Erythroblast (primary cell): Measurements from ENCODE around the gene PLEKHM3.

Experiments
- DNase-seq, 2 experiments: peaks; one replicate each; lab custom pipeline; 2025; lab: John Stamatoyannopoulos, UW
- GATA1 ChIP-seq: IDR thresholded peaks from 2 replicates; pipeline ENCODE4 v1.6.1; 2011; ENCODE audit warnings: low read depth, mild to moderate bottlenecking, control low read depth, low read length, moderate library complexity
- POLR2A ChIP-seq: IDR thresholded peaks from 2 replicates; pipeline ENCODE4 v1.6.1; 2011; ENCODE audit warnings: mild to moderate bottlenecking, low read length

Gene PLEKHM3

DNA sequence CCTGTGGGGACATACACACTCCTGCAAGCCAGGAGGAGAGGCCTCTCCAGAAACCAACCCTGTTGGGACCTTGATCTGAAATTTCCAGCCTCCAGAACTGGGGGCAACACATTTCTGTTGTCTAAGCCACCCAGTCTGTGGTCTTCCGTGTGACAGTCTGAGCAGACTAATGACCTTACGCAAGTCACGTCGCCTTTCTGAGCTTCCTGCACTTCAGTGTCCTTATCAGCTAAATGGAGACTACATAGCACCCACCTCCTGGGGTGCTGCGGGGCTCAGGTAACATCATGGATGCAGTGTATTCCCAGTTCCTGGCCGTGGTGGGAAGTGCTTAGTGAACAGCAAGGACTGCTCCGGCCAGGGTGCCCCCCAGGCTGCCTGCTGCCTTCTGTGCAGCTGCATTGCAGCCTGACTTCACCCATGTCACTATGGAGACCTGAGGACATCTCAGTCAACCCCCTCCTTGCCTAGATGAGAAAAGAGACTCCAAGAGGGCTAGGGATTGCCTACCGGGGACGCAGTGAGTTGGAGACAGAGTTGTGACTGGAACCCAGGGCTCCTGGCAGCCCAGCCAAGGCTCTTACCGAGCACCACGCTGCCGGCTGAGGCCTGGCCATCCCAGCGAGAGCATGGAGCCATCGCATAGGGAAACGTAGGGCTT lies 194.4 kb downstream of the PLEKHM3 start:
- DNase-seq: no peak
- TF ChIP-seq GATA1 (no peak), POLR2A (no peak)

DNA sequence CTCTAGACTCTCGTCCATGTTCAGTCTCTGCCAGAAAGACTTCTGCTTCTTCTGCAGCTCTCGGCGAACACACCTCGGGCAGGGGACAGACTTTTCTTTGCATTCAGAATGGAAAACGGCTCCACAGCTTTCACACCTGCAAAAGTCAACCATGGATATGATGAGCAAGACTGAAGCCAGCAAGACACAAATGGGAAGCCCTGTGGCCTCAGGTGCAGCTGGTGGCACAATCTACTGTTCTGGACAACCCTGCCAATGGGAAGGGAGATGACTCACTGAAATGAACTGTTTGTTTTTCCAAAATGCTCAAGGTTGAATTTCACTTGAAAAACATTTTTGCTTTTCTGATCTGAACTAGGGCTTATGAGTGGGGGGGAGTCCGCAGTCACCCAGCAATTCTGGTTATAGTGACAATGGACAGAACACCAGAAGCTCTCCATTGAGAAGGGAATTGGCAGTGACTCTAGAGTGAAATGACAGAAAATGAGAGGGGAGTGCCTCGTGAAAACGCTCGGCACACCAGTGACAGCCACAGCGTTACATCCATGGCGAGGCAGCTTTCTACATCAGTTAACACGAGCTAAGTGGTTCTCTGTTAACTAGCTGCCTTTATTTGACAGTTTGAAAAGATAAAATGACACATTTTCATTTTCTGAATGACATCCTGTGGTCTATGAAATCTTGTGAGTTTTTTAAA lies 196.8 kb downstream of the PLEKHM3 start:
- no peak for DNase-seq
- TF ChIP-seq POLR2A (no peak), GATA1 (no peak)

DNA sequence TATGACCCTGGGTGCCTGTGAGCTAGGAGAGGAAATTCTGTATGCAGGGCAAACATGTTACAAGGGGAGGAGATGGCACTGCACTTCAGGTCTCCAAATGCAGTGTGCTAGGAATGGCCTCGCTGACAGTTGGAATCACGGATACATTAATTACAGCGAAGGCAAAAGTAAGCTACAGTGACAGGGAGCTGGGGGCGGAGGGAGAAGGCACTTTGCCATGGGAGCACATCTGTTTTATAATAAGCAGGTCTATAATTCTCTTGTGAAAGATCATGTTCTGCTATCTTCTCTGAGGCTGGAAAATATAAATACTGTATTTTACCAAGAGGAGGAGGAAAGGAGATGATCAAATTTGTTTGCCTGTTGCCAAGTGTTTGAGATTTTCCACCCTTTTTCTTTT lies 199.3 kb downstream of the PLEKHM3 start:
- no peak for DNase-seq
- TF ChIP-seq GATA1 (no peak), POLR2A (no peak)

DNA sequence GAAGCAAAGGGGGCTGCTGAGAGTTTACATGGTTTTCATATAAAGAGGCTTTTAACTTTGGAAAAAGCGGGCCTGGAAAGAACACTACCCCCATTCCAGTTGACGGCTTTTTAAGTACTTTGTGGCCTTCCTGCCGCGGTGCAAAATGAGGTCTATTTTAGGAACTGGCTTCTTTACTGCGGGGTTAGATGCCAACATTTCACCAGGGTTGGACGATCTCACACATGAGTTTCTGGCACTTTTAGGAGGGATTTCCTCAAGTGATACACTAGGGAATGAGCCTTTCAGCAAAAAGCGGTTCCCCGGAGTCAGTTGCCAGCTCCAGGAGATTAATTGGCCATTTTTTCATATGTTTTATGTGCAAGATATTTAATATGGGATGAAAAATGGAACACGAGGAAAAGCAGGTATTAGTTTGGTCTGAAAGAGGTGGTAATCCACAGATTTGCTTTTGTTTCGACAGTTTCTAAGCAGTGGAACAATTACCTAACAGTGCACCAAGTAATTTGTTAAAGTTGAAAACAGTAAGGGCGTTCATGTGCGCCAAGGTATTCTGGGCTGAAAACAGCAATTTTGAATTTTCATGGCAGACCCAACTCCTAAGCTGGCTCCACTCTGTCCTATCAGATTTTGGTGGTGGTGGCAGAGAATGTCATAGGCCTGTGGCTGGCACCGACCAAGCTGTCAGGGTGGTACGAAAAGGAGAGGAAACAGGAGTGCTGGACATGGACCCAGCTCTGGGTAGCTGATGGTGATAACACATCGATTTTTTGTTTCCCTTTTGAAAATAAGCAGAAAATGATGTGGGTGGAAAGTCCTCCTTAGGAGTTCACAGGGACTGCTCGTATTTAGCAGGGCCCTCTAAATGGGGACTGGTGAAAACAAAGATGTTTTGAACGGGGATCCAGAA lies 200.0 kb downstream of the PLEKHM3 start:
- TF ChIP-seq POLR2A: no peak
- TF ChIP-seq GATA1: no peak
- DNase-seq: no peak

DNA sequence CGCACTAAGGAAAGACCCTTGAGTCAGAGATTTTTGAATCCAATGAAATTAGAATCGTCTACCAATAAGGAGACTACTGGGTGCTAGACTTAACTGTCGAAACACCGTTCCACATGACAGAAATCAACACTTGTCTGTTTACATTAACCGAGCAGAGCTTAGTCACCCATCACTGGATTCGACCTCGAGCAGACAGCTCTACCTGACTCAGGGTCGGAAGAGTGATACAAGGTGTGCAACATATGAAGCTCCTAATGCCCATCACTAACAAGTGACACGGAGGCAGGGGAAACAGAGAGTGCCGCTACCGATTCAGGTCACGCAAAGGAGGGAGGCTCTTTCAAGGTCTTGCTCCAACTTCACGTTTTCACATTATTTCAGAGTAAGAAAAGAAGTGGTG lies 201.5 kb downstream of the PLEKHM3 start:
- no peak for DNase-seq

DNA sequence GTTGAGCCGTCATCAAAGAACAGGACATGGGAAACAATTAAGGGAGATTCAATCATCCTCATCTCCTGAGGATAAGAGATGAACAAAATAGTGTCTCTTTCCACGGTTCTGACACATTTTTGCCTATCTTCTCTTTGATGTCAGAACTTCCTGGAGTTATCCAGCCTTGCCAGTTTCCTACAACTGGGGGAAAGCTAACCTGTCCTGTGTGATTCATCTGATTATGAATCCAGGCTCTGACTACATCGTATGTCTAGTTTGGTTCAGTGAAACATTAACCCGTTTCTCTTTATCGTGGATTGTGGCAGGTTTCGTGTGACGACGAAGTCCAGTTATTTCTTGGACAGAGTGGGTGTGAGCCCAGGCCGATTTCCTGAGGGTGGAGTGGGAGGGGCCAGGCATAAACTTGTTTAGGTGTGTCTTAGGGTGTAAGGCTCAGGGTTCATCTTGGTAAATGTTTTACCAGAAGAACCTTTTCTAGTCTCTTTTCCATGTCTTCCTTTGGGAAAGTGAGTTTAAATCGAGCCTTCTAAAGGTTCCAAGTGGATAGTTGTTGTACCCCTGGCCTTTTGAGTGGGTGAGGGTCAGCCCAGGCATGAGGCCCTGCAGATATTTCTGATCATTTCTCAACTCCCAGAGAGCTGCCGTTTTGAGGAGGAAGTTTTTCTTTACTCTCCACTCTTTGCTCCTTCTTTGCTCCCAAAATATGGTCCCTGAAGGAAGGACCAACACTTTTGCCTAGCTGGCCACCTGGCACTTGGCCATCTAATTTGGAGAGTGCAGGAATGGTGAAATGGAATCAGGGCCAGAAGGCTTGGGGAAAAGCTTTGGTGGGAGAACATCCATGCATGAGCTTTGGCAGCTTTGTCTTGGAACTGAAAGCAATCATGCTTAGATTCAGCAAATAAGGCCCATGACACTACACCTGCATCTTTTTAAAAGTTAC lies 205.2 kb downstream of the PLEKHM3 start:
- DNase-seq: no peak
- no peak for TF ChIP-seq POLR2A
- no peak for TF ChIP-seq GATA1

More for the DNA sequence above, 201.5 kb downstream of the PLEKHM3 start:
- TF ChIP-seq GATA1 (no peak), POLR2A (no peak)

DNA sequence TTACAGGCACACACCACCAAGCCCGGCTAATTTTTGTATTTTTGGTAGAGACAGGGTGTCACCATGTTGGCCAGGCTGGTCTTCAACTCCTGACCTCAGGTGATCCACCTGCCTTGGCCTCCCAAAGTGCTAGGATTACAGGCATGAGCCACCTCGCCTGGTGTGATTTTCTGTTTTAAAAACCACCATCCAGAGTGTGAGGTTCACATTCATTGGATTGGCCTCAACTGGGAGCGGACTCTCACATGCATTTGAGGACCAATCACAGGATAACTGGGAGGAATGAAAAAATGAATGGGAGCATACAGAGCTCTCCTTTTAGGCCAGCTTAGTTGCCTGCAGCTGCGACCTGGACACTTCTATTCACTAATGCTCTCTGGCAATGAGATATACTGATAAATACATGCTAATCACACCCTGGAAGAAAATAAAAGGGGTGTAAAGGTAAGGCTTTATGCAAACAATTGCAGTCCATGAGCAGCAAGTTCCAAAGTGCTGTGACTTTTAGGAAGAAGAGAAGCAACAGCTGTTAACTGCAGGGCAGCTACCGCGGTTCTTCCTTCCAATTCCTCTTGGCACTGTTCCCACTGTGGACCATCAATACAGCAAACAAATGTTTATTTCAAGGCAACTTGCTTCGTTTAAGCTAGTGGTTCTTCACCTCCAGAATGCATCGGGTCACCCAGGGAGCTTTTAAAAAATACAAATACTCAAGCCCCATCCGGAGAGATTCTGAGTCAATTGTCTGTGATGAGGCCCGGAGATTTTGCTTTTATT lies 206.1 kb downstream of the PLEKHM3 start:
- DNase-seq: no peak

DNA sequence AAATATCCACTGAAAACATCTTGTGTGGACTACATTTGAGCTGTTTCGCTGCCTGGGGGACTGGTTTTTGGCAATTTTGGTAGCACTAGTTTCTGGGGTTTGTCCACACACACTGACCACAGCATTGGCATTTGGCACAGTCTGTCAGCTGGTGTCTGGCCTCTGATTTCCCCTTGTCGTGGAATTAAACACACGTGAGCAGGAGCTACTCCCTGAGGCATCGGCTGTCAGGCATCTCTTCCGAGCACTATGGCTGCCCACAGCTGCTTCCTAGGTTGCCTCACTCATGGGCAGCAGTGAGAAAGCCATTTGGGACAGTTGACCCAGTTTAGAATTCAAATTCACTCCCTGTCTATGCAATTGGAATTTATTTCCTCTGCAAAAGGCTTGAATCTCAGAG lies 208.8 kb downstream of the PLEKHM3 start:
- TF ChIP-seq POLR2A: no peak
- TF ChIP-seq GATA1: no peak
- DNase-seq: no peak

More for the DNA sequence above, 206.1 kb downstream of the PLEKHM3 start:
- TF ChIP-seq POLR2A (no peak), GATA1 (no peak)

DNA sequence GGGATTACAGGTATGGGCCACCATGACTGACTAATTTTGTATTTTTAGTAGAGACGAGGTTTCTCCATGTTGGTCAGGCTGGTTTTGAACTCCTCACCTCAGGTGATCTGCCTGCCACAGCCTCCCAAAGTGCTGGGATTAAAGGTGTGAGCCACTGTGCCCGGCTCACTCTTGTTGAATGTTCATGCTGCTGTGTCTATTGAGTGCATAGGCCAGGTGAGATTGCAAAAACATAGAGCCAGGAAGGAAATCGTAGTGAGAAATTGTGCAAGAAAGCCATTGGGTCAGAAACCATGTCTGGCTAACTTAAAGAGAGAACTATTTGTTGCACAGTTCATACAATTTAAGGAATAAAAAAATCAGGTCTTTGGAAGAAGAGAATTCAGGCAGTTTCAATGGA lies 210.1 kb downstream of the PLEKHM3 start:
- DNase-seq: no peak
- TF ChIP-seq GATA1: no peak
- no peak for TF ChIP-seq POLR2A

DNA sequence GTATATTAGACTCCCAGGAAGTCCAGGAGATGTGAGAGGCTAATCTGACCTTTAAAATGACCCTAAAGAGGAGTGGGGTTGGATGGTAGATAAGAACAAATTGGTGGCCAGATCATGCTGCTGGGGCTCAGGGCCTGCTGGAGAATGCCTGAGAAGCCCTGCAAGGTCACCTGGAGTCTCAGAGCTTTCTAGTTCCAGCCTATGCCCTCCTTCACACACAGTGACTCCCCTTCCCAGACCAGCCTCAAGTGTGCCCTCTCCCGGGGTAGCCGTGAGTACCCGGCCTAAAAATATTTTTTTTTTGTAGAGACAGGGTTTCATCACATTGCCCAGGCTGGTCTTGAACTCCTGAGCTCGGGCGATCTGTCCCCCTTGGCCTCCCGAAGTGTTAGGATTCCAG lies 211.4 kb downstream of the PLEKHM3 start:
- TF ChIP-seq GATA1: no peak
- TF ChIP-seq POLR2A: no peak
- DNase-seq: no peak

DNA sequence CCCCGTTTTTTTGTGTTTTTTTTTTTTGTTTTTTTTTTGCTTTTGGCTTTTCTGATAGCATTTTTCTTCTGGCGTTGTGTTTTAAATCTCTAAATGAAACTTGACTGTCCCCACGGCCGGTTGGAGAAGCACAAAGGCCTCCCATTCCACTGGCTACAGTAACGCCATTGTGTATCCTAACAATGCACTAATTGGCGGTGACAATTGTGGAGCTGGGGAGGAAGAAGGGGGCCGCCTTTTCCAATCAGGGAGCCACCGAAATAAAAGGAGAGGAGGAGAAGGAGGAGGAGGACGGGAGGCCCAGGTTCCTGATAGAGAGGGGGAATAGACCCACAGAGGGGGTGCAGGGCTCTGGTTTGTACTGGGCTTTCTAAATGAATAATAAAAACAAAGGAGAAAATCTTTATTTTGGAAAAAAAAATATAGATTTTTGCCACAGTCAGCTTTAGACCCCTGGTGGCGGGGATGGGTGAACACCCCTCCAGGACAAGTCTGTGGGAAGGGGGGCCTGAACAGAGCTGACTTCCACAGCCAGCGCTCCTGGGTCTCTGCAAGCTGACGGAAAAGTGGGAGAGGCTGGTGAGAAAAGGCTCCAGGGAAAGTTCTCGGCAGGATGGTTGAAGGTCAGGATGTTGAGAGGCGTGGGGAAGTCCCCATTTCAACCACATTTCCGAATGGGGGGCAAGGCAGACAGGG lies 212.0 kb downstream of the PLEKHM3 start:
- TF ChIP-seq GATA1 (no peak), POLR2A (no peak)
- DNase-seq: no peak

DNA sequence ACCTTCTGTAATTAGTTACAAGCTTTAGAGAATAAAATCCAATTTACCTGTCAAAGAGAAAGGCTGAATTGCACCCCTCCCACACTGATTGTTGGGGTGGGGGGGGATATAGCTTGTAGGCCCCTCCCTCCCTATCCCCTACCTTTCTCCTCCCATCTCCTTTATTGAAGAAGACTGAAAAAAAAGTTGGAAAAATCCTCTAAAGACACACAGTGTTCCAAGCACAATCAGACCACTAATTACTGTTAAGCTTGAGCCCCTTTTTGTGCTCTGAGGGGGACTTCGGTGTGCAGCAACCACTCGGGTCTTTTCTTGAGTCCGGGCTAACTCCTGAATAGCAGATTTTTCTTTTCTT lies 212.6 kb downstream of the PLEKHM3 start:
- TF ChIP-seq POLR2A (no peak), GATA1 (no peak)
- no peak for DNase-seq
